H1 (cell line): ENCODE data around the gene PGAP3. TPM values are rescaled to one million over a fixed set of nuclear protein-coding genes. Genes with fewer than 3 reads are reported as not detected.

ENCODE experiments used
- ASH2L ChIP-seq: fragments of 200-600, 300-600 bp; sonication (generic); IDR thresholded peaks from one replicate; pipeline ENCODE4 v1.7.1; 2017; ENCODE audit warnings: low read length
- CTBP2 ChIP-seq: IDR thresholded peaks from 2 replicates; pipeline ENCODE4 v1.7.0; 2011; ENCODE audit warnings: borderline replicate concordance, mild to moderate bottlenecking, moderate library complexity, mixed read lengths, low read length; ENCODE audit not compliant: insufficient read depth, insufficient read length
- FOSL1 ChIP-seq: IDR thresholded peaks from 2 replicates; pipeline ENCODE4 v1.6.1; 2011; ENCODE audit warnings: mild to moderate bottlenecking, low read depth, low read length, moderate library complexity; ENCODE audit not compliant: insufficient read depth
- GABPA ChIP-seq: IDR thresholded peaks from 2 replicates; pipeline ENCODE4 v1.6.1; 2011; ENCODE audit warnings: mild to moderate bottlenecking, low read length, moderate library complexity, borderline replicate concordance; ENCODE audit not compliant: insufficient read depth
- KDM1A ChIP-seq: fragments of 200-600, 300-600 bp; sonication (generic); IDR thresholded peaks from 2 replicates; pipeline ENCODE4 v1.7.1; 2016; ENCODE audit warnings: mild to moderate bottlenecking, low read length, borderline replicate concordance
- KDM5A ChIP-seq: fragments of 200-600 bp; IDR thresholded peaks from 2 replicates; pipeline ENCODE4 v1.7.1; 2012; ENCODE audit warnings: mild to moderate bottlenecking, low read length, inconsistent platforms, mixed read lengths
- SIRT6 ChIP-seq: IDR thresholded peaks from one replicate; pipeline ENCODE4 v1.7.1; 2012; ENCODE audit warnings: low read length, inconsistent platforms
- SIX5 ChIP-seq: IDR thresholded peaks from 2 replicates; pipeline ENCODE4 v1.6.1; 2011; ENCODE audit warnings: mild to moderate bottlenecking, low read depth, low read length
- TEAD4 ChIP-seq: IDR thresholded peaks from 2 replicates; pipeline ENCODE4 v1.6.1; 2012; ENCODE audit warnings: low read depth, low read length, inconsistent platforms, mixed read lengths
- polyA plus RNA-seq, 7 experiments: library from polyadenylated mRNA; depleted of rRNA in 3 of 7; stranded (reverse) in 5 of 7; unstranded in 2 of 7; fragments of >200 nt in 5 of 7; fragments of 200-250 nt in 2 of 7; gene quantifications; 1 replicate in 5 of 7; 2 replicates in 1 of 7; 4 replicates in 1 of 7; pipeline versions ENCODE4 v1.2.1 to v1.2.3, GENCODE V29; 2011 to 2013; ENCODE audit warnings: missing spikeins in 2 of 7, mixed read lengths in 2 of 7
- total RNA-seq: library from RNA; stranded (reverse); fragmentation: NEBNext Ultra II Directional; extraction: Animal tissue kit (Norgen Biotek cat#: 25700); gene quantifications from 2 replicates; pipeline ENCODE4 v1.2.1, GENCODE V29; 2021

Gene PGAP3
- total and polyA plus RNA-seq, 2 of the 8 experiments (the other 6 are each of a cell fraction or from before 2014, with no cell fraction given) = 21.0 to 30.7 TPM

- TF ChIP-seq CTBP2 (no peak), TEAD4 (no peak), SIX5 (no peak), GABPA (no peak), KDM1A (no peak), KDM5A (no peak), FOSL1 (no peak), SIRT6 (no peak), ASH2L (no peak)
Observed at GRCh38 chr17:39666231-39666600, 21.6 kb downstream of the PGAP3 start (continued).
